NCI-H2196 treated with DMSO at 0.1 percent for 48 hours (cell line): ENCODE results near the gene OR6B3.
"Not testable (repeated sequence)": the region's sequence is repeated elsewhere in the genome, so short reads cannot be mapped to it uniquely, and the experiment has no call there.

Source experiments
- DNase-seq: peaks from one replicate; lab custom pipeline; 2025; ENCODE audit not compliant: unreplicated experiment; lab: John Stamatoyannopoulos, UW

OR6B3 gene

GRCh38 chr2:240045098-240045497 is 8.2 kb downstream of the OR6B3 start:
- DNase-seq, result no peak

- not testable (repeated sequence) for DNase-seq
These were observed 9.2 kb downstream of the OR6B3 start for GRCh38 chr2:240044096-240044495.

GRCh38 chr2:240043279-240043989 is 9.9 kb downstream of the OR6B3 start:
- no peak for DNase-seq

GRCh38 chr2:240042740-240043139 is 10.6 kb downstream of the OR6B3 start:
- DNase-seq, result no peak

GRCh38 chr2:240041363-240041762 is 12.0 kb downstream of the OR6B3 start:
- no peak for DNase-seq

GRCh38 chr2:240037358-240037757 is 16.0 kb downstream of the OR6B3 start:
- DNase-seq, result no peak

GRCh38 chr2:240033330-240033678 is 20.0 kb downstream of the OR6B3 start:
- no peak for DNase-seq

- DNase-seq, result no peak
These were observed 20.7 kb downstream of the OR6B3 start for GRCh38 chr2:240032406-240033329.

GRCh38 chr2:240030379-240031094 is 22.8 kb downstream of the OR6B3 start, which contains the start of gene OR6B2:
OR6B2 (minus strand) TSS chr2:240030429; CDS start chr2:240030429, 0 bp downstream.
- no peak for DNase-seq

GRCh38 chr2:240024766-240025165 is 28.6 kb downstream of the OR6B3 start:
- DNase-seq, result no peak

GRCh38 chr2:240023792-240024191 is 29.5 kb downstream of the OR6B3 start:
- DNase-seq, result no peak

- DNase-seq, result peak; percentile 56
These were observed 31.7 kb downstream of the OR6B3 start for GRCh38 chr2:240021488-240022104.

GRCh38 chr2:240018071-240018750 is 35.1 kb downstream of the OR6B3 start:
- DNase-seq, result no peak

GRCh38 chr2:240014327-240014726 is 39.0 kb downstream of the OR6B3 start:
- no peak for DNase-seq

- DNase-seq, result no peak
These were observed 40.0 kb downstream of the OR6B3 start for GRCh38 chr2:240013343-240013742.

- DNase-seq, result no peak
These were observed 50.3 kb downstream of the OR6B3 start for GRCh38 chr2:240002983-240003382.

GRCh38 chr2:240000671-240001070 is 52.6 kb downstream of the OR6B3 start:
- DNase-seq, result no peak

GRCh38 chr2:239997686-239998409 is 55.5 kb downstream of the OR6B3 start:
- no peak for DNase-seq
